Endothelial cell (in vitro differentiated cells): ENCODE data around the gene GALNT5. TPM values are rescaled to one million over a fixed set of nuclear protein-coding genes. Genes with fewer than 3 reads are reported as not detected.
"Not testable (repeated sequence)": the region's sequence is repeated elsewhere in the genome, so short reads cannot be mapped to it uniquely, and the experiment has no call there.

Source experiments
- DNase-seq: peaks from one replicate; pipeline ENCODE4 v3.0.0; 2021; ENCODE audit warnings: low spot score
- H3K27ac Mint-ChIP-seq: one replicate; pipeline ENCODE4 v1.8.0; 2021; ENCODE audit warnings: mixed read lengths, inconsistent platforms; ENCODE audit not compliant: unreplicated experiment
- H3K27me3 Mint-ChIP-seq: one replicate; pipeline ENCODE4 v1.8.0; 2021; ENCODE audit warnings: mild to moderate bottlenecking, moderate library complexity, mixed read lengths, inconsistent platforms; ENCODE audit not compliant: unreplicated experiment
- H3K36me3 Mint-ChIP-seq: one replicate; pipeline ENCODE4 v1.8.0; 2021; ENCODE audit warnings: mild to moderate bottlenecking, low read depth, mixed read lengths, inconsistent platforms; ENCODE audit not compliant: unreplicated experiment
- H3K4me1 Mint-ChIP-seq: one replicate; pipeline ENCODE4 v1.8.0; 2021; ENCODE audit warnings: mild to moderate bottlenecking, mixed read lengths, inconsistent platforms; ENCODE audit not compliant: unreplicated experiment
- H3K4me3 Mint-ChIP-seq: one replicate; pipeline ENCODE4 v1.8.0; 2021; ENCODE audit warnings: mild to moderate bottlenecking, mixed read lengths, inconsistent platforms; ENCODE audit not compliant: unreplicated experiment
- H3K9me3 Mint-ChIP-seq: one replicate; pipeline ENCODE4 v1.8.0; 2021; ENCODE audit warnings: mixed read lengths, inconsistent platforms; ENCODE audit not compliant: unreplicated experiment
- CTCF ChIP-seq: fragments of 200-600 bp; sonication (generic); IDR thresholded peaks from one replicate; pipeline ENCODE4 v1.5.0; 2021; ENCODE audit warnings: antibody characterized with exemption; ENCODE audit not compliant: unreplicated experiment
- total RNA-seq: library from RNA; stranded (reverse); fragmentation: NEBNext Ultra II Directional; extraction: Animal tissue kit (Norgen Biotek cat#: 25700); gene quantifications from one replicate; pipeline ENCODE4 v1.2.1, GENCODE V29; 2021; ENCODE audit not compliant: unreplicated experiment

The GALNT5 gene
- total RNA-seq, 1 donor from 2014 or later = 0.15 TPM

GRCh38 chr2:157339965-157340655 lies 82.6 kb downstream of the GALNT5 start:
- Mint-ChIP-seq H3K4me1 (no peaks in the 10 kb centered on the region), H3K9me3 (no peaks in the 10 kb centered on the region), H3K27me3 (peaks cover 2% of the 10 kb centered on the region), H3K36me3 (no peaks in the 10 kb centered on the region), H3K4me3 (no peak overlapping the region), H3K27ac (no peak overlapping the region)
- TF ChIP-seq CTCF = no peak
- no peak for DNase-seq

GRCh38 chr2:157341381-157341780 lies 83.9 kb downstream of the GALNT5 start:
- not testable (repeated sequence) for H3K27ac Mint-ChIP-seq, H3K36me3 Mint-ChIP-seq, DNase-seq, H3K9me3 Mint-ChIP-seq, H3K27me3 Mint-ChIP-seq, H3K4me3 Mint-ChIP-seq, H3K4me1 Mint-ChIP-seq

GRCh38 chr2:157345647-157346389 lies 88.3 kb downstream of the GALNT5 start:
- Mint-ChIP-seq H3K9me3 (no peaks in the 10 kb centered on the region), H3K4me3 (no peak overlapping the region), H3K27ac (no peak overlapping the region), H3K36me3 (no peaks in the 10 kb centered on the region), H3K27me3 (peaks cover 5% of the 10 kb centered on the region), H3K4me1 (no peaks in the 10 kb centered on the region)
- no peak for DNase-seq
- TF ChIP-seq CTCF = no peak

GRCh38 chr2:157348291-157348921 lies 90.9 kb downstream of the GALNT5 start:
- Mint-ChIP-seq H3K9me3 (no peaks in the 10 kb centered on the region), H3K36me3 (no peaks in the 10 kb centered on the region), H3K4me1 (no peaks in the 10 kb centered on the region), H3K27ac (no peak overlapping the region), H3K4me3 (no peak overlapping the region), H3K27me3 (peaks cover 3% of the 10 kb centered on the region)
- no peak for DNase-seq
- no peak for TF ChIP-seq CTCF

- no peaks in the 10 kb centered on the region for H3K4me1 Mint-ChIP-seq
- TF ChIP-seq CTCF = no peak
- no peak overlapping the region for H3K27ac Mint-ChIP-seq
- H3K4me3 Mint-ChIP-seq = no peak overlapping the region
- H3K9me3 Mint-ChIP-seq = no peaks in the 10 kb centered on the region
- no peak for DNase-seq
- H3K27me3 Mint-ChIP-seq = peaks cover 3% of the 10 kb centered on the region
- H3K36me3 Mint-ChIP-seq = no peaks in the 10 kb centered on the region
These were observed 92.5 kb downstream of the GALNT5 start for GRCh38 chr2:157349949-157350515.
